Uterus (tissue), 2 donors: Measurements from ENCODE around the gene RGS9.

ENCODE experiments used
- CTCF ChIP-seq, 4 experiments: fragments of 200-600 bp in 2 of 4; fragments of 450-650 bp in 2 of 4; sonication (generic) in 2 of 4; IDR thresholded peaks; one replicate each; pipeline ENCODE4 v1.5.1; 2016 to 2019; ENCODE audit warnings: antibody characterized with exemption in 4 of 4, mild to moderate bottlenecking in 2 of 4, moderate library complexity in 1 of 4
- POLR2A ChIP-seq, 2 donors: fragments of 450-650 bp; IDR thresholded peaks; one replicate each; pipeline ENCODE4 v1.6.1; 2016; ENCODE audit warnings: antibody characterized with exemption in 2 of 2, mild to moderate bottlenecking in 1 of 2, moderate library complexity in 1 of 2

- no peak for TF ChIP-seq POLR2A (IDR thresholded peaks at IDR 0.05)
- TF ChIP-seq CTCF (IDR thresholded peaks at IDR 0.05), result no peak
Measured at GRCh38 chr17:65183736-65184135, 46.6 kb downstream of the RGS9 start.
